ENCODE results near the gene SEC16A.

DNA sequence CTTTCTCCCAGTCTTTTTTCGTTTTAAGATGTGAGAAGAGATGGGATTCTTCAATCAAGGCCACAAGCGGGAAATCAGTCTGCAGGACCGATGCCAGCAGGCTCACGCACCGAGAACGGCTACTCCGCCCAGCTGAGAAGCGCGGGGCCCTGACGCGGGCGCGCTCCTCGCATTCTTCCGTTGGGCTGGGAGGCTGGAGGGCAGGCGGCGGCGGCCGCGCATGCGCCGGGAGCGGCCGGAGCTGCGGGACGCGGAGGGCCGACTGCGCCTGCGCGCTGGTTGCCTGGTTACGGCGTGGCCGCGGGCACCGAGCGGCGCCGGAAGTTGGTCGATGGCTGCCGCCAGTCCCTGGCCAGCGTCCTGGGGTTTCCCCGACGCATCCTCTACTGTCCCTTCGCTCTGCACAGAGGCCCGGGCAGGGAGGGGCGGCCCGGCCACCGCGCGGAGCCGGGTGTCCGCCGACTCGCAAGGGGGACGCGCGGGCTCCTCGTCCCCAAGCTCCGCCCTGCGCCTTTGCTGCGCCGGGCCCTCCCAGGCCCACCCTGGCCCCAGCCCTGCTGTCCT lies 831 bp upstream of the SEC16A start:
- TF ChIP-seq CTCF (IDR thresholded peaks at IDR 0.05; ENCODE audit: poor library complexity) (no peak), EZH2phosphoT487 (IDR thresholded peaks at IDR 0.05; ENCODE audit: low read depth, severe bottlenecking, unreplicated experiment) (no peak)
